Epithelial cell of prostate (primary cell): ENCODE measurements around the gene ATP2B2.
"Not testable (repeated sequence)": the region's sequence is repeated elsewhere in the genome, so short reads cannot be mapped to it uniquely, and the experiment has no call there.

Experiments
- DNase-seq: peaks from one replicate; pipeline ENCODE4 v3.0.0-alpha.2; 2011; ENCODE audit warnings: low read depth, low spot score
- H3K27ac ChIP-seq: fragments of 450-650 bp; 2 replicates; pipeline ENCODE4 v1.5.1; 2017; ENCODE audit warnings: mild to moderate bottlenecking

The ATP2B2 gene

GRCh38 chr3:10319251-10319650, 186.1 kb downstream of the ATP2B2 start:
- no peak for DNase-seq
- H3K27ac ChIP-seq: no peak overlapping the region

GRCh38 chr3:10317961-10318350, 187.4 kb downstream of the ATP2B2 start:
- no peak for DNase-seq
- H3K27ac ChIP-seq: no peak overlapping the region

- DNase-seq: no peak
- no peak overlapping the region for H3K27ac ChIP-seq
These were observed 187.9 kb downstream of the ATP2B2 start for GRCh38 chr3:10317311-10317960.

- no peak overlapping the region for H3K27ac ChIP-seq
- no peak for DNase-seq
These were observed 189.5 kb downstream of the ATP2B2 start for GRCh38 chr3:10315771-10316344.

GRCh38 chr3:10315101-10315500, 190.3 kb downstream of the ATP2B2 start:
- no peak for DNase-seq
- H3K27ac ChIP-seq: no peak overlapping the region

GRCh38 chr3:10312861-10313260, 192.5 kb downstream of the ATP2B2 start:
- DNase-seq: no peak
- H3K27ac ChIP-seq: no peak overlapping the region

GRCh38 chr3:10312391-10312790, 193.0 kb downstream of the ATP2B2 start:
- DNase-seq: no peak
- H3K27ac ChIP-seq: no peak overlapping the region

GRCh38 chr3:10311710-10312109, 193.7 kb downstream of the ATP2B2 start:
- H3K27ac ChIP-seq: no peak overlapping the region

GRCh38 chr3:10310578-10310977, 194.8 kb downstream of the ATP2B2 start:
- no peak overlapping the region for H3K27ac ChIP-seq
- DNase-seq: no peak

More at GRCh38 chr3:10311710-10312109, 193.7 kb downstream of the ATP2B2 start:
- DNase-seq: no peak

- no peak overlapping the region for H3K27ac ChIP-seq
- no peak for DNase-seq
These were observed 195.7 kb downstream of the ATP2B2 start for GRCh38 chr3:10309736-10310135.

- DNase-seq: no peak
These were observed 196.7 kb downstream of the ATP2B2 start for GRCh38 chr3:10308678-10309077.

GRCh38 chr3:10306156-10306555, 199.2 kb downstream of the ATP2B2 start:
- DNase-seq: no peak
- H3K27ac ChIP-seq: no peak overlapping the region

More at GRCh38 chr3:10308678-10309077, 196.7 kb downstream of the ATP2B2 start:
- H3K27ac ChIP-seq: no peak overlapping the region

GRCh38 chr3:10305331-10305902, 200.0 kb downstream of the ATP2B2 start:
- no peak overlapping the region for H3K27ac ChIP-seq
- no peak for DNase-seq

GRCh38 chr3:10304905-10305304, 200.5 kb downstream of the ATP2B2 start:
- no peak for DNase-seq
- no peak overlapping the region for H3K27ac ChIP-seq

- H3K27ac ChIP-seq: no peak overlapping the region
- no peak for DNase-seq
These were observed 201.6 kb downstream of the ATP2B2 start for GRCh38 chr3:10303785-10304184.

GRCh38 chr3:10303105-10303504, 202.3 kb downstream of the ATP2B2 start:
- no peak overlapping the region for H3K27ac ChIP-seq
- no peak for DNase-seq

- H3K27ac ChIP-seq: no peak overlapping the region
- no peak for DNase-seq
These were observed 205.3 kb downstream of the ATP2B2 start for GRCh38 chr3:10300087-10300486.

GRCh38 chr3:10299679-10300078, 205.7 kb downstream of the ATP2B2 start:
- H3K27ac ChIP-seq: no peak overlapping the region
- DNase-seq: no peak

GRCh38 chr3:10299175-10299574, 206.2 kb downstream of the ATP2B2 start:
- H3K27ac ChIP-seq: no peak overlapping the region
- no peak for DNase-seq

GRCh38 chr3:10298064-10298463, 207.3 kb downstream of the ATP2B2 start:
- not testable (repeated sequence) for DNase-seq, H3K27ac ChIP-seq

- no peak for DNase-seq
These were observed 211.3 kb downstream of the ATP2B2 start for GRCh38 chr3:10294030-10294586.

More at GRCh38 chr3:10294030-10294586, 211.3 kb downstream of the ATP2B2 start:
- no peak overlapping the region for H3K27ac ChIP-seq
